IPS-20b (cell line): ENCODE data around the gene DOCK8.
"Not testable (repeated sequence)": the region's sequence is repeated elsewhere in the genome, so short reads cannot be mapped to it uniquely, and the experiment has no call there.

Source experiments
- H3K27ac ChIP-seq: one replicate; pipeline ENCODE4 v1.5.1; 2013; ENCODE audit warnings: low read length
- H3K27me3 ChIP-seq: 2 replicates; pipeline ENCODE4 v1.6.1; 2013; ENCODE audit warnings: mild to moderate bottlenecking, low read length, inconsistent platforms; ENCODE audit not compliant: insufficient read depth
- H3K36me3 ChIP-seq: 2 replicates; pipeline ENCODE4 v1.6.1; 2013; ENCODE audit warnings: low read depth, mild to moderate bottlenecking, inconsistent platforms, low read length, moderate library complexity; ENCODE audit not compliant: insufficient read depth
- H3K4me1 ChIP-seq: 2 replicates; pipeline ENCODE4 v1.6.1; 2013; ENCODE audit warnings: mild to moderate bottlenecking, control low read depth, inconsistent platforms, low read length, moderate library complexity; ENCODE audit not compliant: insufficient read depth
- H3K4me3 ChIP-seq: 2 replicates; pipeline ENCODE4 v1.5.1; 2013; ENCODE audit warnings: mild to moderate bottlenecking, low read length, inconsistent platforms
- H3K9ac ChIP-seq: 2 replicates; pipeline ENCODE4 v1.6.1; 2013; ENCODE audit warnings: low read depth, mild to moderate bottlenecking, inconsistent platforms, low read length, moderate library complexity
- H3K9me3 ChIP-seq: 2 replicates; pipeline ENCODE4 v1.6.1; 2013; ENCODE audit warnings: mild to moderate bottlenecking, low read depth, low read length, inconsistent platforms; ENCODE audit not compliant: insufficient read depth

Gene DOCK8

DNA sequence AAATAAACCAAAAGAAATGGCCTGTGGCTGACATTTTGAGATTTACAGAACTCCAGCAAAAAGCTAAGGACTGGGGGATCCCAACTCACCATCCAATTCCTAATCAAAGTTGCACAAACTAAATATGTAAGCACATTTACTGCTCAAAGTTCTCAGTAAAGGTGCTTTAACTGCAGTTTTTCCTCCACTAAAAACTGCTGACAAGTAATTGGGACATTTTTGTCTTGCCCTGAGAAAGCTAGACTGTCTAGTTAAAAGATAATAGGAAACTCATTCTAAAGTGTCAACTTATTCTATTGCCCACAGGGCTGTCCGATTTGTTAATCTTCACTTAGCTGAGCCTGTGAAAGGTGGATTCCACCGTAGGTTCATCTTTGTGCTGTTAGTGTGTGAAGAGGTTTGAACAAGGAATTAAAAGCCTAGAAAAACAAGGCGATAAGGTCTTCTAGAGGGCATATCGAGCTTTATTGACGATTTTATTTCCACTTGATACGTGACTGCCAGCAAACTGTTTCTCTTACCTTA lies 1.0 kb downstream of the DOCK8 start:
- Histone ChIP-seq H3K4me1 (no peaks in the 10 kb centered on the region), H3K4me3 (peak overlapping the region; percentile 76), H3K27me3 (peaks cover 56% of the 10 kb centered on the region), H3K9me3 (no peaks in the 10 kb centered on the region), H3K36me3 (no peaks in the 10 kb centered on the region), H3K9ac (peak overlapping the region; percentile 54; the same call in 1 of the 2 replicates), H3K27ac (no peak overlapping the region)

GRCh38 chr9:216866-217265 lies 2.2 kb downstream of the DOCK8 start:
- Histone ChIP-seq H3K27ac (no peak overlapping the region), H3K4me1 (no peaks in the 10 kb centered on the region), H3K9ac (no peak overlapping the region), H3K36me3 (no peaks in the 10 kb centered on the region), H3K27me3 (peaks cover 53% of the 10 kb centered on the region), H3K4me3 (no peak overlapping the region), H3K9me3 (no peaks in the 10 kb centered on the region)

DNA sequence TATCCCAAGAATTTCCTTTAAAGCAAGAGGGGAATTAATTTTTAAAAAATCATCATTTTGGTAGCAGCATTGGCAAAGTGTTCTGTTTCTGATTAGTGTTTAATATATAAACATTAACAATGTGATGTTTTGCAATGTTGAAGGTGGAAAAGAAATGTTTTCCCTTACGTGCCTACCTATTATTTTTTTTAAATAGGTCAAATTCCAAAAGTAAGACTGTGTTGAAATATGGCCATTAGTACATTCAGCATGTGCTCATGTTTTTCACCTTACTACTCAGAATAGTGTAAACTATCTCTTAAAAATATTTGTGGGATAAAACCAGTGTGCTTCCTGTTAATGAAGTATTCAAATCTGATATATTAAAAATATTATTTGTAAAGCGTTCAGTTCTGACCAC lies 3.3 kb downstream of the DOCK8 start:
- no peaks in the 10 kb centered on the region for H3K9me3 ChIP-seq
- H3K4me1 ChIP-seq = no peaks in the 10 kb centered on the region
- no peak overlapping the region for H3K27ac ChIP-seq
- H3K27me3 ChIP-seq = peaks cover 42% of the 10 kb centered on the region
- no peaks in the 10 kb centered on the region for H3K36me3 ChIP-seq
- H3K9ac ChIP-seq = no peak overlapping the region
- no peak overlapping the region for H3K4me3 ChIP-seq

- H3K4me1 ChIP-seq, H3K4me3 ChIP-seq, H3K9me3 ChIP-seq, H3K27ac ChIP-seq, H3K9ac ChIP-seq, H3K36me3 ChIP-seq: not testable (repeated sequence)
- H3K27me3 ChIP-seq = peaks cover 32% of the 10 kb centered on the region
Observed at GRCh38 chr9:219036-219435, 4.4 kb downstream of the DOCK8 start.

DNA sequence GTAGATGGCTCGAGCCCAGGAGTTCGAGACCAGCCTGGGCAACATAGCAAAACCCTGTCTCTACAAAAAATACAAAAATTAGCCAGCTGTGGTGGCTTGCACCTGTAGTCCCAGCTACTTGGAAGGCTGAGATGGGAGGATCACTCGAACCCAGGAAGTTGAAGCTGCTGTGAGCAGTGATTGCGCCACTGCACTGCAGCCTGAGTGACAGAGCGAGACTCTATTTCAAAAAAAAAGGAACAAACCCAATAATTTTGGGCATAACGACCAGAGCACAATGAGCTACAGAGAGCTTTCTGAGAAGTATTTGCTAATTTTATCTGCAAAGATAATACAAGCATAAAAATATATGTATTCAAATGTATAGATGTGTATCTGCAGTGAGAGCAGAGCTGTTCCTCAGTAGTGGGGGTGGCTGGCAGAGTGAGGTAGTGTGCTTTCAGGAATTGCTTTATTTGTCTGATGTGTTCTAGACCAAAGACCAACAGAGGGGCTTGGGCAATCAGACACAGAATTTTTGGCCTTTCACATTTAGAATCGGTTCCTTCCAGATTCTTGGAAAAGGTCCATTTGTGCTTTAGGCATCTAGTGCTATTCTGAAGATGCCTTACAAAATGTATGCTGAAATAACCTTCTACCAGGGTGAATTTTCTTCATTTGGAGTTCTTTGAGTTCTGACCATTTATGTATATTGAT lies 5.2 kb downstream of the DOCK8 start:
- Histone ChIP-seq H3K9me3 (no peaks in the 10 kb centered on the region), H3K27me3 (peaks cover 24% of the 10 kb centered on the region), H3K27ac (no peak overlapping the region), H3K36me3 (no peaks in the 10 kb centered on the region), H3K4me1 (no peaks in the 10 kb centered on the region), H3K9ac (no peak overlapping the region), H3K4me3 (no peak overlapping the region)

- H3K4me3 ChIP-seq = no peak overlapping the region
Observed at GRCh38 chr9:221989-222776, 7.5 kb downstream of the DOCK8 start.

DNA sequence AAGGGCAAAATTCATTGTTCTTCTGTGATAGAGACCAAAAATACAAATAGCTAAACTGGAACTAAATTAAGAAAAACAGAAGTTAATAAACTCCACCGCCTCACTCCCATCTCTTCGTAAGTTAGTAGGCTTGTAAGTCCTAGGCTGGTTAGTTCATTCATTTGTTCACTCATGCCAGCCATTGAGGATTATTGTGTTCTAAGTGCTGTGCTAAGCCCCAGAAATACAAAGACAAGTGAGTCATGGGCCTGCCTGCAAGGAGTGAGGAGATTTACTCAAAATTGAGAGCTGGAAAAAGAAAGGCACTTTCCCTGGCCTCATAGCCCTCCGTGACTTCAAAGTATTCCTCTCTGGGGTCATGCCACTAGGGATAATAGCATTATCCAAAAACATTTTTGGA lies 8.5 kb downstream of the DOCK8 start:
- Histone ChIP-seq H3K4me3 (no peak overlapping the region), H3K36me3 (no peaks in the 10 kb centered on the region), H3K4me1 (no peaks in the 10 kb centered on the region), H3K27me3 (no peaks in the 10 kb centered on the region), H3K9me3 (no peaks in the 10 kb centered on the region), H3K9ac (no peak overlapping the region), H3K27ac (no peak overlapping the region)

More at GRCh38 chr9:221989-222776, 7.5 kb downstream of the DOCK8 start:
- Histone ChIP-seq H3K4me1 (no peaks in the 10 kb centered on the region), H3K9me3 (no peaks in the 10 kb centered on the region), H3K27ac (no peak overlapping the region), H3K36me3 (no peaks in the 10 kb centered on the region), H3K27me3 (peaks cover under 1% of the 10 kb centered on the region; the same call in 1 of the 2 replicates), H3K9ac (no peak overlapping the region)

GRCh38 chr9:224026-224425 lies 9.4 kb downstream of the DOCK8 start:
- no peak overlapping the region for H3K9ac ChIP-seq
- H3K27ac ChIP-seq = no peak overlapping the region

GRCh38 chr9:224582-225520 lies 10.2 kb downstream of the DOCK8 start:
- Histone ChIP-seq H3K9ac (no peak overlapping the region), H3K27ac (no peak overlapping the region), H3K4me1 (no peaks in the 10 kb centered on the region), H3K27me3 (no peaks in the 10 kb centered on the region), H3K4me3 (no peak overlapping the region), H3K36me3 (no peaks in the 10 kb centered on the region), H3K9me3 (no peaks in the 10 kb centered on the region)

More at GRCh38 chr9:224026-224425, 9.4 kb downstream of the DOCK8 start:
- no peak overlapping the region for H3K4me3 ChIP-seq
- no peaks in the 10 kb centered on the region for H3K4me1 ChIP-seq
- no peaks in the 10 kb centered on the region for H3K27me3 ChIP-seq
- no peaks in the 10 kb centered on the region for H3K9me3 ChIP-seq
- H3K36me3 ChIP-seq = no peaks in the 10 kb centered on the region

DNA sequence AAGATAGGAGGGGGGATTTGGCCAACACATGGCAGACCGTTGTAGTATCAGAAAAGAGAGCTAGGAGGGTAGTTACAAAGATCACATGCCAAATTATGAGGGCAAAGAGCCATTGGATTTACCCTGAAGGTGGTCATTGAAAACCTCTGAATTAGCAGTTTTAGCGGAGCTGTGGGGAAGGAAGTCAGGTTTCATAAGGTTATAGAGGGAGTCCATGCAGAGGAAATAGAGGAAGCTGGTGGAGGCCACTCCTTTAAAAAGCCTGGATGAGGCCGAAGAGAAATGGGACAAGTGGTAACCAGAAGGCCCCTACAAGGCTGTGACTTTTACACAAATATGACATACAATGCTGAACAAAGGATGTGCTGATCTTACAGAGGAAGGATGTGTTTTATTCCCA lies 13.2 kb downstream of the DOCK8 start:
- H3K4me1 ChIP-seq = no peaks in the 10 kb centered on the region
- H3K27me3 ChIP-seq = no peaks in the 10 kb centered on the region
- H3K9ac ChIP-seq = no peak overlapping the region
- H3K4me3 ChIP-seq = no peak overlapping the region
- H3K36me3 ChIP-seq = no peaks in the 10 kb centered on the region
- no peak overlapping the region for H3K27ac ChIP-seq
- H3K9me3 ChIP-seq = no peaks in the 10 kb centered on the region

- Histone ChIP-seq H3K9ac (no peak overlapping the region), H3K36me3 (no peaks in the 10 kb centered on the region), H3K27me3 (no peaks in the 10 kb centered on the region), H3K4me3 (no peak overlapping the region), H3K27ac (no peak overlapping the region), H3K4me1 (no peaks in the 10 kb centered on the region), H3K9me3 (no peaks in the 10 kb centered on the region)
Observed at GRCh38 chr9:228929-229695, 14.4 kb downstream of the DOCK8 start.
